H1 (cell line): Measurements from ENCODE around the gene SLC7A7. TPM values are rescaled to one million over a fixed set of nuclear protein-coding genes. Genes with fewer than 3 reads are reported as not detected.

Source experiments
- CTCF ChIA-PET: fragments of 300-600 bp; sonication (Branson Sonifier 250); formaldehyde crosslinking; loops from one replicate; lab custom pipeline; 2021; ENCODE audit not compliant: partially characterized antibody; lab: Charles Lee
- POLR2A ChIA-PET: fragments of 300-600 bp; sonication (Branson Sonifier 250); formaldehyde crosslinking; loops from one replicate; lab custom pipeline; 2021; ENCODE audit warnings: inconsistent platforms; ENCODE audit not compliant: partially characterized antibody; lab: Charles Lee
- DNase-seq, 2 experiments: peaks; one replicate each; pipeline versions ENCODE4 v3.0.0 to v3.0.0-alpha.2; 2010 to 2022; ENCODE audit warnings: low spot score in 2 of 2, low read depth in 1 of 2, mixed read lengths in 1 of 2
- FAIRE-seq: peaks from 2 replicates; lab custom pipeline; 2011; peaks lifted over from hg19 to GRCh38; lab: Jason Lieb, UNC
- H2AFZ ChIP-seq: 2 replicates; pipeline ENCODE4 v1.8.1; 2012; ENCODE audit warnings: low read length, inconsistent platforms
- H2AK5ac ChIP-seq: 2 replicates; pipeline ENCODE4 v1.6.1; 2013; ENCODE audit warnings: low read depth, low read length
- H2BK120ac ChIP-seq: replicated peaks from 2 replicates; pipeline ENCODE3; 2013; ENCODE audit warnings: low read depth, low read length, inconsistent platforms
- H2BK12ac ChIP-seq: 2 replicates; pipeline ENCODE4 v1.6.1; 2013; ENCODE audit warnings: low read depth, low read length
- H2BK15ac ChIP-seq: 2 replicates; pipeline ENCODE4 v1.6.1; 2013; ENCODE audit warnings: low read length
- H2BK20ac ChIP-seq: 2 replicates; pipeline ENCODE4 v1.6.1; 2013; ENCODE audit warnings: low read length
- H2BK5ac ChIP-seq: 2 replicates; pipeline ENCODE4 v1.6.1; 2013; ENCODE audit warnings: low read depth, low read length
- H3K14ac ChIP-seq: 2 replicates; pipeline ENCODE4 v1.6.1; 2013; ENCODE audit warnings: inconsistent platforms; ENCODE audit not compliant: insufficient read length
- H3K18ac ChIP-seq: 2 replicates; pipeline ENCODE4 v1.6.1; 2013; ENCODE audit warnings: low read length; ENCODE audit errors: extremely low read depth
- H3K23ac ChIP-seq: 2 replicates; pipeline ENCODE4 v1.6.1; 2013; ENCODE audit warnings: inconsistent platforms; ENCODE audit not compliant: insufficient read length
- H3K23me2 ChIP-seq: 2 replicates; pipeline ENCODE4 v1.6.1; 2013; ENCODE audit warnings: low read depth, low read length
- H3K27ac ChIP-seq: 2 replicates; pipeline ENCODE4 v1.6.1; 2011; ENCODE audit warnings: low read depth, low read length, inconsistent platforms
- H3K27me3 ChIP-seq, 4 experiments: replicated peaks in 1 of 4; 1 replicate in 1 of 4; 2 replicates in 3 of 4; pipeline versions ENCODE4 v1.6.1 to v1.8.1; 2011 to 2013; ENCODE audit warnings: low read length in 3 of 4, mild to moderate bottlenecking in 3 of 4, inconsistent platforms in 2 of 4, mixed read lengths in 2 of 4, moderate library complexity in 1 of 4; ENCODE audit not compliant: control insufficient read depth in 3 of 4, insufficient read depth in 3 of 4; ENCODE audit errors: extremely low read depth in 1 of 4
- H3K36me3 ChIP-seq, 4 experiments: 2 replicates each; pipeline versions ENCODE4 v1.6.1 to v1.8.1; 2011 to 2013; ENCODE audit warnings: mild to moderate bottlenecking in 4 of 4, low read length in 3 of 4, moderate library complexity in 2 of 4, control low read depth in 1 of 4, inconsistent platforms in 1 of 4; ENCODE audit not compliant: insufficient read depth in 4 of 4, control insufficient read depth in 2 of 4
- H3K4ac ChIP-seq: replicated peaks from 2 replicates; pipeline ENCODE3; 2013; ENCODE audit warnings: low read length, low read depth, mixed read lengths, inconsistent platforms; ENCODE audit not compliant: insufficient read length
- H3K4me1 ChIP-seq, 4 experiments: replicated peaks in 1 of 4; 1 replicate in 1 of 4; 2 replicates in 3 of 4; pipeline versions ENCODE4 v1.6.1 to v1.8.1; 2011 to 2013; ENCODE audit warnings: low read length in 3 of 4, inconsistent platforms in 2 of 4, mixed read lengths in 1 of 4; ENCODE audit not compliant: insufficient read depth in 4 of 4, control insufficient read depth in 3 of 4
- H3K4me2 ChIP-seq, 2 experiments: 2 replicates each; pipeline versions ENCODE4 v1.6.1 to v1.8.1; 2011 to 2013; ENCODE audit warnings: low read depth in 2 of 2, low read length in 2 of 2, control low read depth in 1 of 2, inconsistent platforms in 1 of 2, mild to moderate bottlenecking in 1 of 2; ENCODE audit not compliant: insufficient read depth in 1 of 2
- H3K4me3 ChIP-seq, 4 experiments: fragments of 200-600, 300-600 bp in 1 of 4; sonication (generic), shearing (Covaris generic), sonication (Bioruptor Twin) in 1 of 4; 2 replicates each; pipeline versions ENCODE4 v1.5.1 to v1.8.1; 2011 to 2016; ENCODE audit warnings: low read length in 4 of 4, low read depth in 3 of 4, control low read depth in 2 of 4, inconsistent platforms in 2 of 4, mild to moderate bottlenecking in 2 of 4, mixed read lengths in 1 of 4, moderate library complexity in 1 of 4; ENCODE audit not compliant: insufficient read depth in 2 of 4; ENCODE audit errors: extremely low read depth in 1 of 4
- H3K56ac ChIP-seq: replicated peaks from 2 replicates; pipeline ENCODE3; 2013; ENCODE audit warnings: low read depth, mild to moderate bottlenecking, mixed read lengths, low read length, inconsistent platforms; ENCODE audit not compliant: insufficient read length
- H3K79me1 ChIP-seq: 2 replicates; pipeline ENCODE4 v1.6.1; 2013; ENCODE audit warnings: low read depth, low read length, control low read depth
- H3K79me2 ChIP-seq, 2 experiments: 2 replicates each; pipeline versions ENCODE4 v1.6.1 to v1.8.1; 2012 to 2013; ENCODE audit warnings: low read length in 2 of 2, mild to moderate bottlenecking in 2 of 2, inconsistent platforms in 1 of 2; ENCODE audit not compliant: insufficient read depth in 2 of 2, control insufficient read depth in 1 of 2
- H3K9ac ChIP-seq, 4 experiments: replicated peaks in 1 of 4; 1 replicate in 1 of 4; 2 replicates in 3 of 4; pipeline versions ENCODE4 v1.6.1 to v1.8.1; 2011 to 2013; ENCODE audit warnings: low read depth in 3 of 4, low read length in 3 of 4, control low read depth in 2 of 4, mild to moderate bottlenecking in 2 of 4, moderate library complexity in 2 of 4, inconsistent platforms in 1 of 4; ENCODE audit errors: extremely low read depth in 1 of 4
- H3K9me3 ChIP-seq, 2 experiments: 2 replicates each; pipeline versions ENCODE4 v1.6.1 to v1.8.1; 2012 to 2013; ENCODE audit warnings: mild to moderate bottlenecking in 2 of 2, moderate library complexity in 2 of 2, control low read depth in 1 of 2, inconsistent platforms in 1 of 2, low read depth in 1 of 2, low read length in 1 of 2, mixed read lengths in 1 of 2; ENCODE audit not compliant: insufficient read depth in 2 of 2
- H4K20me1 ChIP-seq, 2 experiments: replicated peaks in 1 of 2; 2 replicates each; pipeline versions ENCODE3 to v1.8.1; 2011 to 2013; ENCODE audit warnings: inconsistent platforms in 2 of 2, low read length in 2 of 2, mild to moderate bottlenecking in 1 of 2; ENCODE audit not compliant: insufficient read depth in 2 of 2, control insufficient read depth in 1 of 2
- H4K5ac ChIP-seq: 2 replicates; pipeline ENCODE4 v1.6.1; 2013; ENCODE audit warnings: low read length, low read depth, mixed read lengths, inconsistent platforms; ENCODE audit not compliant: insufficient read length
- H4K8ac ChIP-seq: 2 replicates; pipeline ENCODE4 v1.8.0; 2013; ENCODE audit warnings: mild to moderate bottlenecking, moderate library complexity, low read length, inconsistent platforms; ENCODE audit not compliant: insufficient read depth; ENCODE audit errors: extremely low read depth
- H4K91ac ChIP-seq: replicated peaks from 2 replicates; pipeline ENCODE3; 2013; ENCODE audit warnings: low read length, mixed read lengths, inconsistent platforms; ENCODE audit not compliant: insufficient read length
- RFX5 ChIP-seq: IDR thresholded peaks from 2 replicates; pipeline ENCODE4 v1.6.1; 2011; ENCODE audit warnings: low read depth, low read length, improper control_type of control experiment, borderline replicate concordance
- WGBS, 2 experiments: shearing (Covaris generic) in 1 of 2; methylation state at CpG; one replicate each; pipeline versions ENCODE4 v1.1.6 to v1.1.7; 2013 to 2015; ENCODE audit warnings: low lambda C conversion rate in 2 of 2, mixed read lengths in 2 of 2, inconsistent platforms in 1 of 2, low coverage in 1 of 2, missing lambda C conversion rate in 1 of 2; ENCODE audit not compliant: insufficient replicate concordance in 2 of 2, insufficient coverage in 1 of 2, insufficient read length in 1 of 2; ENCODE audit errors: extremely low coverage in 1 of 2, missing lambda C conversion rate in 1 of 2; 5-methylcytosine and 5-hydroxymethylcytosine counted together
- polyA plus RNA-seq, 7 experiments: library from polyadenylated mRNA; depleted of rRNA in 3 of 7; stranded (reverse) in 5 of 7; unstranded in 2 of 7; fragments of >200 nt in 5 of 7; fragments of 200-250 nt in 2 of 7; gene quantifications; 1 replicate in 5 of 7; 2 replicates in 1 of 7; 4 replicates in 1 of 7; pipeline versions ENCODE4 v1.2.1 to v1.2.3, GENCODE V29; 2011 to 2013; ENCODE audit warnings: missing spikeins in 2 of 7, mixed read lengths in 2 of 7
- total RNA-seq: library from RNA; stranded (reverse); fragmentation: NEBNext Ultra II Directional; extraction: Animal tissue kit (Norgen Biotek cat#: 25700); gene quantifications from 2 replicates; pipeline ENCODE4 v1.2.1, GENCODE V29; 2021

Gene SLC7A7
- total and polyA plus RNA-seq, 2 of the 8 experiments (the other 6 are each of a cell fraction or from before 2014, with no cell fraction given): 5.8 to 14.9 TPM

DNA sequence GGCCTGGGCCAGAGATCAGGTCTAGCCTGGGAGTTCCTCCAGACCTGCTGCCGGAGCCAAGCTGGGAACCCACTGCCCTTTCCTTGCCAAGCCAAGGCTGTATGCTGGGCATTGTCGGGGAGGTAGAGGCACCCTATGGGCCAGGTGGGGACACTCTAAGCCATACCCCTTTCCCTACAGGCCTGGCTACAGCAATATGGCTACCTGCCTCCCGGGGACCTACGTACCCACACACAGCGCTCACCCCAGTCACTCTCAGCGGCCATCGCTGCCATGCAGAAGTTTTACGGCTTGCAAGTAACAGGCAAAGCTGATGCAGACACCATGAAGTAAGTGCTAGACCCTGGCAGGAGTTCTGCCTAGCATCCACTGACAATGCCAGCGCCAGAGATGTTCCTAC lies 26.1 kb upstream of the SLC7A7 start:
- H2BK12ac ChIP-seq: no peak overlapping the region
- H3K23me2 ChIP-seq: peaks cover 12% of the 10 kb centered on the region; the same call in 1 of the 2 replicates
- H3K9me3 ChIP-seq: no peaks in the 10 kb centered on the region
- H4K5ac ChIP-seq: no peak overlapping the region
- H3K27me3 ChIP-seq: no peaks in the 10 kb centered on the region
- POLR2A ChIA-PET: interaction anchor here (0.8 to 16.3 kb wide), 4 partner anchors 8 to 56 kb away, joined by 3 to 203 read pairs (median 4); no protein-coding TSS in a partner anchor
- H3K27ac ChIP-seq: no peak overlapping the region
- H3K9ac ChIP-seq: no peak overlapping the region; a peak in 1 of 7 replicates
- H2BK120ac ChIP-seq: no peak overlapping the region
- no peak overlapping the region for H2BK15ac ChIP-seq
- H3K23ac ChIP-seq: no peak overlapping the region
- H2AFZ ChIP-seq: no peak overlapping the region
- H2BK5ac ChIP-seq: peak overlapping the region; percentile 52; the same call in 1 of the 2 replicates
- H3K4me1 ChIP-seq: peaks cover 8 to 15% (median 11%) of the 10 kb centered on the region in 4 experiments
- H3K79me2 ChIP-seq: peaks cover 0 to 25% of the 10 kb centered on the region in 2 experiments; a peak in 1 of 4 replicates
- no peak overlapping the region for H3K14ac ChIP-seq
- H4K91ac ChIP-seq: no peak overlapping the region
- no peak overlapping the region for H3K4me3 ChIP-seq
- no peak overlapping the region for H3K4ac ChIP-seq
- no peak overlapping the region for H3K56ac ChIP-seq
- no peak overlapping the region for H2AK5ac ChIP-seq
- no peak for FAIRE-seq
- WGBS, 2 experiments: 95% methylated on average over 9 of the region's 9 CpGs; no CpG with 5 or more reads in 1 of the 2 experiments
- H3K36me3 ChIP-seq: peaks cover 7 to 41% (median 32%) of the 10 kb centered on the region in 4 experiments; a peak in 7 of 8 replicates
- CTCF ChIA-PET: interaction anchor here (0.6 to 56.0 kb wide), 8 partner anchors 18 to 271 kb away, joined by 3 to 1562 read pairs (median 4); partner anchors contain the start of genes LRP10, MMP14, MRPL52 and OXA1L
- H3K18ac ChIP-seq: no peak overlapping the region
- DNase-seq: no peak
- H3K4me2 ChIP-seq: no peak overlapping the region
- H2BK20ac ChIP-seq: no peak overlapping the region
- TF ChIP-seq RFX5: no peak
- H4K8ac ChIP-seq: no peak overlapping the region
- H3K79me1 ChIP-seq: peaks cover 8% of the 10 kb centered on the region
- no peaks in the 10 kb centered on the region for H4K20me1 ChIP-seq
